Kidney capillary endothelial cell (primary cell): ENCODE data around the gene LAMB3.
A peak's percentile ranks its signal among the peaks of the same experiment; 100 is the strongest.

Experiments
- DNase-seq: peaks from one replicate; pipeline ENCODE4 v3.0.0-alpha.2; 2018; ENCODE audit warnings: low spot score

LAMB3 gene

DNA sequence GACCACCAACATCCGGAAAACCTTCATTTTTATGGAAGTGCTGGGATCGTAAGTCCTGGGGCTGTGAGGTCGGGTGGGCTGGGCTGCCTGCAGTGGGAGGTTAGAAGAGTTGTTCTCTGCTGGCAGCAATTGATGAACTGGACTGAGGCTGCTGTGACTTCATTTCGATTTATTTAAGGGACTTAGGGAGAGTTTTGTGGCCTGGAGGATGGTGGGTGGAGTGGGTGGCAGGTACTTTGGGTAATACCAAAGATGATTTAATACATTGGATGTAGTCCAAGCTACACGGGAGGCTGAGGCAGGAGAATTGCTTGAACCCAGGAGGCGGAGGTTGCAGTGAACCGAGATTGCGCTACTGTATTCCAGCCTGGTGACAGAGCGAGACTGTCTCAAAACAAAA, 57.2 kb downstream of the LAMB3 start:
- no peak for DNase-seq

DNA sequence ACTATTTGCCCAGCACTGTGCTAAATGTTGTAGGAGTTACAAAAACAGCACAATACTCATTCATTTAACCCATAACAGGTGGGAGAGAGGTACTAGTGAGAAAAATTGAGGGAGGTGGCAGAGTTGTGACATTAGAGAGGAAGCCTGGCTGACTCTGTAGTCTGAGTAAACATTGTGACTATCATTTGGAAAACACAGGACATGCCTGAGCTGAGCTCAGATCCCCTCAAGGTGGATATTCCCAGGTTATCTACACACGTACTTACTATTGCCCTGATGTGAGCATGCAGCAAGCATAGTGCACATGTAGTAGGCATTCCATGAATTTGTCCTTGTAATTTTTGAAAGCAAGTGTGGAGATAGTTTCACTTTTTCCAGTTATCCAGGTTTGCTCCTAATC, 57.8 kb downstream of the LAMB3 start:
- no peak for DNase-seq

DNA sequence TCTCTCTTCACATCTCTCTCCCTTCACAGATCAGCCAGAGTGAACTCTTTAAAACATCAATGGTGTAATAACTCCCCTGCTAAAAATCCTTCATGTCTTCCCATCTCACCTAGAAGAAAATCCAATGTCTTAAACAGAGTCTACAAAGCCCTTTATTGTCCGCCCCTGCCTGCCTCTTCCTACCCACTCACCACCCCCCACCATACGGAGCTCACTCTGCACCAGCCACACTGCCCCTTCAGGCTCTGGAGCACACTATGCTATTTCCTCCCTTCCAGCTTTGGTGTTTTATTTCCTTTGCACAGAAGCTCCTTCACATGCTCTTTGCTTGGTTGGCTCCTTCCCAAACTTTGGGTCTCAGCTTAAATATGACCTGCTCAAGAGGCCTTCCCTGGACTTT, 58.5 kb downstream of the LAMB3 start:
- no peak for DNase-seq

DNA sequence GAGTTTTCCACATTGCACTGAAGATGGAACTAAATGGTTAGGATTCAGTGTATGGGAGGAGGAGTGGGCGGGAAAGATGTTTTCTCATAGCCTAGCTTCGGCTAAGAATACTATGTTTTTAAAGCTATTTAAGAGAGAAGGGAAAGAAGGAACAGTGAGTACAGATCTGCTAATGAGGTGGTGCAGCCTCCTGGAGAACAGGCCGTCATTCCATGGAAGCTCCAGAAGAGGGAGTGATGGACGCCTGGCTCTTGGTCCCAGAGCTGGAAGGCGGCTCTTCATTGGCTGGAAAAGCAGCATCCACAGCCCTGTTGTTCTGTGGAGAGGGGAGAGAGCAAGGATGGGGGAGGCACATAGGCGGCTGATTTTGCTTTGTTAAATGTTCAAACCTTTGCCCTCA, 61.8 kb downstream of the LAMB3 start:
- DNase-seq: no peak

DNA sequence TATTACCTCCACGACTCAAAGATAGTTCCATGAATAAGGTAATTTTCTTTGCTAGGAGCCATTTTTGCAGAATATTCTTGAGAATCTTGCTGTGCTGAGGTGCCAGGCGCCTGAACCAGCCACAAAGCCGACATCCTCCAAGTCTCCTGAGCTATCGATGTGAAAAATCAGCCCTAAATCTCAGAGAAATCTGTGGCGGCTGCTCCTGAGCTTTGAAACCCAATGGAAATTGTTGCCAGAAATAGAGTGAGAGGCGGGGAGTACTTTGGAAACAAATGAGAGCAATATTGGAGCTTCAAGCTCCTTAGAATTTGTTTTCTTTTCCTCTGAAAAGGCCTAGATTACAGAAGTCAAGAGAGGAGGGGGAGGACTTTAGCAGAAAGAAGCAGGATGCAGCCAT, 62.4 kb downstream of the LAMB3 start:
- no peak for DNase-seq

DNA sequence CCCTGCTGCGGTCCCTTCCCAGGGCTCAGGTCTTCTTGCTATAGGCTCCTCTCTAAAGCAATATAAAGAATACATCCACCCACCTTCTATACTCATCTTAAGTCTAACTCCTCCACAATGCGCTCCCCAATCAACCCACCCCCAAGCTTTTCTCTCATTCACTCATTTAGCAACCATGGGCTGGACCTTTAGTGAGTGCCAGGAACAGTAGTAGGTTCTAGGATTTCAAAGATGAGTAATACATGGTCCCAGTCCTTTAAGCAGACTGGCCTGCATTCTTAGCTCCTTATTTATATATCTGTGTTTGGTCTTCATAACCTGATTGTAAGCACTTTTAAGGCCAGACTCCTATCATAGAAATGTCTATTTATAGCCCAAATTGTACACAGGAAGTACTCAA, 62.8 kb downstream of the LAMB3 start:
- DNase-seq: no peak

DNA sequence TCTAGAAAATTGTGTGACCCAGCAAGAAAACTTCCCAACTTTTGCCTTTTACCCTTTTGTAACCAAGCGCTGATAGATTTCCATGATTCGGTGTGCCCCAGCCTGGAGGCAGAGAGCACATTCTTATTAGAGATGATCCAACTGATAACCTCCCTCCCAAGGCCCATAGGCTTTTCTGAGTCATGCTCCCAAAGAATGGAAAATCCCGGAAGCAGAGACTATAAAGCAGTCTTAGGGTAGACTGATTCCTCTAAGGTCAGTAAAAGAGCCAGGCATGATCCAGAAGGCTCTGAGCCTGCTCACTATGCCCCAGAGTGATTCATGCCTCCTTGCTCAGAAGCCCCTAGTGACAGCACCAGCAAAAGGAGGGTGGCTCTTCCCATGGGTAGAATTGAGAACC, 64.4 kb downstream of the LAMB3 start:
- DNase-seq: peak; percentile 80

DNA sequence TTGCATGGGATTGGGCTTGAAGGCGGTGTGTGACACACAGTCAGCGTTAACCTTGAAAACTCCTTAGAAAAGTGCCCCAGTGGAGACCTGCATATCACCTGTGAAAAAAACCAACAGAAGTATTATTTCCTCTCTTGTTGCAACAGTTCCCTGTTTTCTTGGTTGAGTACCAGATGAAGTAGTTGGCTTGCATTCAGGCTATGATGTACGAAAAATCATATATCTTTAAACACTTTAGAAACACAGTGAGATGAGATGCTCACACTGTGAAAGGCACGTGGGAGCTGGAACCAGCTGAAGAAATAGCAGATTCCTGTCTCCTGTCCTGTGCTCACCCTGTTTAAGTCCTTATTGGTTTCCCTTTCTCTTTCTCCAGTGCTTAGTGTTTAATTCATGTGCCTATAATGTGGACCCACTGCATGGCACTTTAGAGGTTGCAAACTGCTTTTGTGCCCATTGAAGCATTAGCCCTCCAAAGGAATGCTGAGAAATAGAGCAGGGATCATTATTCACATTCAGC, 65.9 kb downstream of the LAMB3 start:
- no peak for DNase-seq

DNA sequence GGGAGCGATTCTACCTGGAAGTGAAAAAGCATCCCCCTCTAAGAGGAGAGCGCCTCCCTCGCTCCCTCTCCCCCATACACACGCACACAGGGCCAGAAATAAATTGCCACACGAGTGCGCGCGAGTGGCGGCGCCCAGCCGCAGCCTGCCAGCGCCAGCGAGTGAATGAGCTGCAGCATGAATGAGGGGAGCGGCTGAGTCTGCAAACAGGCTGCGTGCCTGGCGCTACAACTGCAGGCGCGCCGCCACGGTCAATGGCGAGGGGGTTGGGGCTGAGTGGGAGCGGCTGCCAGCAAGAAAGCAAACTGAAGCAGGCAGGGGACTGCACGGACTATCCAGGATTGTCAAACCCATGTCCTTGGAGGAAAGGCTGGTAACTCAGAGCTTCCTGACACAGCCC, 66.6 kb downstream of the LAMB3 start:
- no peak for DNase-seq

DNA sequence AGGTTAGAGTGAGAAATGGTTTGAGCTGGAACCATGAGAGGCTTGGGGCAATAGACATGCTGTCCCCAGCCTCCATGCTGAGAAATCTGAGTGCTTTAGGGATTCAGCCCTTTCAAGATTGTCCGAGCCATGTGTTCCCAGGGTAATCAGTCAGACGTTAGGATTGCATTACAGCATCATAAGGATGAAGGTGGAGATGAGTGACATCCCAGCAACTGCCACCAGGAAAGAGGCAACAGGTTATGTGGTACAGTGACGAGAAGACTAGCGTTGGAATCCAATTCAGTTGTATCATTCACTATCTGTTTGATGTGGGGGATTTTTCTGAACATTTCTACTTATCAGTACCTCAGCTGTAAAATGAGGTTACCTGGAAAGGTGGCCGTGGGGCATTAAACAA, 67.0 kb downstream of the LAMB3 start:
- no peak for DNase-seq

DNA sequence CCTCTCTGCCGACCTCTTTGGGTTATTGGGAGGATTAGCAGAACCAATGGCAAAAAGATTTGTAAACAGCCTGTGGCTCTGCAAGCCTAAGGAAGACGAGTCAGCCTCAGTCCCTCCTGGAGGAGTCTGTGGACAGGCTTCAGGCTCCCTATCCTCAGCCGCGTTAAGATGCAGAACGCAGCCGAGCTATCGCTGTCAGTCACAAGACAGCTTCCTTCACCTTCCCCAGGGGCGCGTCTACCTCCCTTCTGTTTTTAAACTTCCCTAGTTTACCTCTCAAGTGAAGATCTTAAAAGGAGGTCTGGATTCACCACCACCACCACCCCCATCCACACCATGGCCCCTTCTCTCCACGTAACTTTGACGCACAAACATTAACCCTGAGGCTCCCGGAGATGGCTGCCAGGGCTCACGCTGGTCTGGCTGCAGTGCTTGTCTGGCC, 68.0 kb downstream of the LAMB3 start:
- DNase-seq: no peak

DNA sequence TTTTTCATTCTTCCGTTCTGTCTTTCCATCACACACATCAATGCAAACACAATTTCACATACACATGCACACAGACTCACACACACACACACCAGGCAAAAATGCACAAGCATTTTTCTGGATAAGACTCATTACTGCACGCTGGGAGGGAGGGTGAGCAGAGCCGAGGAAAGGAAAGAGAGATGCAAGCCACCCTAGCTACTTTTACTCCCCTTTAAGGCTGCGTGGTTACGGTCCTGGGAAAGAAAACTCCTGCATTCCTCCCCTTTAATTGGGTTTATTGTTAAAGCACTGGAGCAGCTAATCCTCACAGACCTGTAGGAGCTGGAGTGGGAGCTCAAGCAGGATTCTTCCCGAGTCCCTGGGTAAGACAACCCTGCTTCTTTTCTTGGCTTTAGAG, 68.8 kb downstream of the LAMB3 start, which contains the start of gene CAMK1G:
Gene CAMK1G (plus strand): TSS at position 307 of the 400 bp plus-strand sequence. CDS start 11,270 bp downstream, outside the sequence.
- no peak for DNase-seq

DNA sequence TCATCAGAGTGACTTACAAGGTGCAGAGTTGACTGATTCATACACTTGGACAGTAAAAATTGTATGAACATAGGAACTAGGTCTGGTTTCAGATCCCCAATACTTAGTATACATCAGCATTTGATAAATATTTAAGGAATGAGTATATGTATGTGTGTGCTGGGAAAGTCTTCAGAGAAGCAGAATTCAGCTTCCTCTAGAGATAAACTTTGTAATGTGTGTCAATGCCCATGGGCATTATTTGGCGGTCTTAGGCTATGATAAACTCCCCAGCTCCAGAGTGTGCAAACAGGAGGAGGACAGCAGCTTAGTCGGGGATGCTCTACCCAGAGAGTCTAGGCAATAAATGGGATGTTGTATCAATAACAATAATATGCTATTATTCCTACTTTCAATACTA, 71.6 kb downstream of the LAMB3 start:
- no peak for DNase-seq

DNA sequence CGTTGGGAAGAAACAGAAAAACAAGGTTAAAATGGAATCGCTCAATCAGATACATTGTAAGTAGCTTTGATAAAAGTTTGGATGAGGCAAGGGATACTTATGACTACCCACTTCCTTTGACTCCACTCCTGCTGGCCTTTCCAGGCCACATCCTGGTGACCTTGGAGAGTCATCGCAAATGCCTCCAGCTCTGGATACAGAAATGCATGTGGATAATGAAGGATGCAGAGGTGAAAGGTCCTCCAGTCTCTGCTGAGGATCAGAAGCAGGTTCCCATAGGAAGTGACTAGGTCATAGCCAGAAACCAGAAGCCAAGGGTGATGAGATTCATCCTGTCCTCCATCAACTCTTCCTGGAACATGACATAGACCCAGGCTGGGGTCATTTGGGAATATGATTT, 74.9 kb downstream of the LAMB3 start:
- peak; percentile 87 for DNase-seq

DNA sequence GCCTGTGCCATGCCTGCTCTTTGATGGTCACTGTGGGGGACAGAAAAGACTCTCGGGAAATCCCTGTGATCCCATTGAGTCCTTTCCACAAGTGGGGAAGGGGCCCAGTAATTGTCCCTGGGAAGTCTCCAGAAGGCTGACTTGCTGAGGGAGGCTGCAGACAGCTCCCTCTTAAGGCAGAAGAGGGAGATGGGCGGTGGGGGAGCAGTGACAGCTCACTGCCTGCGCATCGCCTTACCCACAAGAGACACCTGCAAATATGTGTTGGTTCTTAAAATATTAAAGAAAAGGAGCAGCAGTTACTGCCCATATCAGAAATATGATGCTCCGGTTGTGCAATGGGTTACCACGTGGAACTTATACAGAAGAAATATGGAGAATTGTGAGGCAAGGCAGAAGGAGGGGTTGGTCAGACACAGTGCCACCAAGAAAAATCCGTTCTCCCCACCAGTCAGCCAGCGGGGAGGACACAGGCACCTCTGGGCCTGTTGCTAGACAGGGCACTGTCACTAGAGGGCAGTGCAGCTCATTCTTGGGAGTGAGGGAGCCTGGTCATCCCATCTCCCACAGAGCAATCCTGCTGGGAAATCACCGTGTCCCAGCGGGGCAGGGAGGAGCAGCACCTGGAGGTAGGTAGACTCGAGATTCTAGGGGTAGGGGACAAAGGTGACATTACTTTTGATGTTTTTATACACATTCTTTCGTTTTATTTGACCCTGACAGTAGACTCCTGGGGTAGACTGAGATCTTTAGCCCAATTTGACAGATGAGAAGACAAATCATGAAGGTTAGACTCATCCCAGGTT, 75.6 kb downstream of the LAMB3 start:
- DNase-seq: peak; percentile 88

DNA sequence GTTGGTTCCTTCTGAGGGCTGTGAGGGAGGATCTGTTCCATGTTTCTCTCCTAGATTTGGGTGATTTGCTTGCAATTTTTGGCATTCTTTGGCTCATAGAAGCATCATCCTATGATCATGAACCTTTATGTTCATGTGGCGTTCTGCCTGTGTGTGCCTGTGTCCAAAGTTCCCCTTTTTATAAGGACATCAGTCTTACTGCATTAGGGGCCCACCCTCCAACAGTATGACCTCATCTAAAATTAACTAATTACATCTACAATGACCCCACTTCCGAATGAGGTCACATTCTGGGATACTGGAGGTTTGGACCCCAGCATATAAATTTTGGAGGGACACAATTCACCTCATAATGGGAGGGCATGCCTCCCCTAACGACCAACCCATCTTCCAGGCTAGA, 81.5 kb downstream of the LAMB3 start:
- no peak for DNase-seq

DNA sequence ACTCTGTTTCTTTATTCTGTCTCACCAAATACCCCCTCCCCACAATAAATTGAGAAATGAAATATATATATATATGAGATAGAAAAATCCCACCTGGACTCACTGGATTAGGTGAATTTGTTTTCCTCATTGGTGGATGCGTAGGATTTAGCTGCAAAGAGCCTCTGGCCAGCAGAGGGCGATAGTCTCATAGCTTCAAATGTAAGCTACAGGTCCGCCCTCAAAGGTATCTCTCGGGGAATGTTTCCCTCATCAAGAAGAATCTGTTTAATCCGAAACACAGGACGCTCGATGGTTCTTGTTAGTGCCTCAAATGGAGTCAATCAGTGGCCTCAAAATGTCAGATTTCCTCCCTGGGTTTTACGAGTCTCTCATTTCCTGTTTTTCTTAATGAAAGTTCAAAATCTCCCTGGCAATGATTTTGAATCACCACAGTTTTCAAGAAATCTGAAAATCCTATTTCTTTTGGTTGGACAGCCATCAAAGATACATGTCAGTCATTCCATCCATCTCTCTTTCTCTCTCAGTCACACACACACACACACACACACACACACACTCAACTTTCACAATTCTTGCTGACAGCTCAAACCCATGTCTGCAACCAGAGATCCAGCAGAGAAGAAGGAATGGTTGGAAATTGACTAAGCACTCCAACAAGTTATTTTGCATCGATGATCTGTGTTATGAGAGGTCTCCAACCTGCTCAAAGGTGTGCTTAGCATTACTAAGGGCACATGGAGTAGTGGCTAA, 82.6 kb downstream of the LAMB3 start:
- DNase-seq: peak; percentile 63

DNA sequence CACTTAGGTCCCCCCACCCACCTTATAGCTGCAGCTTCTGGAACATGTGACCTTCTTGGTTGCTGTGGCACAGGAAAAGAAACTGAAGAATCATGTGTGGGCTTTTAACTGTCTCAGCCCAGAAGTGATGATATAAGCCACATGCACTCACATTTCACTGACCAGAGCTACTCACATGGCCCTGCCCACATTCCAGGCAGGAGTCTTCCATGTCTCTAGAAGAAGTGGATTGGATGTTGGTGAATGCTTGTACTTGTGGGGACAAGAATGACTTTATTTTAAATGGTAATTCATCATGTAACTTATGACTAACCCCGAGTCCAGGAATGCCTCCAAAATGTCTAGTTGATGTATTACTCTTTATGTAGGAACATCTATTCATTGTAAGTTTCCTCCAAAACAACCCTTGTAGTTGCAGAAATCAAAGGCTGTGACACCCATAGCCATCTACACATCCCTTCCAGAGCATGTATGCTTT, 84.5 kb downstream of the LAMB3 start:
- peak; percentile 33 for DNase-seq

DNA sequence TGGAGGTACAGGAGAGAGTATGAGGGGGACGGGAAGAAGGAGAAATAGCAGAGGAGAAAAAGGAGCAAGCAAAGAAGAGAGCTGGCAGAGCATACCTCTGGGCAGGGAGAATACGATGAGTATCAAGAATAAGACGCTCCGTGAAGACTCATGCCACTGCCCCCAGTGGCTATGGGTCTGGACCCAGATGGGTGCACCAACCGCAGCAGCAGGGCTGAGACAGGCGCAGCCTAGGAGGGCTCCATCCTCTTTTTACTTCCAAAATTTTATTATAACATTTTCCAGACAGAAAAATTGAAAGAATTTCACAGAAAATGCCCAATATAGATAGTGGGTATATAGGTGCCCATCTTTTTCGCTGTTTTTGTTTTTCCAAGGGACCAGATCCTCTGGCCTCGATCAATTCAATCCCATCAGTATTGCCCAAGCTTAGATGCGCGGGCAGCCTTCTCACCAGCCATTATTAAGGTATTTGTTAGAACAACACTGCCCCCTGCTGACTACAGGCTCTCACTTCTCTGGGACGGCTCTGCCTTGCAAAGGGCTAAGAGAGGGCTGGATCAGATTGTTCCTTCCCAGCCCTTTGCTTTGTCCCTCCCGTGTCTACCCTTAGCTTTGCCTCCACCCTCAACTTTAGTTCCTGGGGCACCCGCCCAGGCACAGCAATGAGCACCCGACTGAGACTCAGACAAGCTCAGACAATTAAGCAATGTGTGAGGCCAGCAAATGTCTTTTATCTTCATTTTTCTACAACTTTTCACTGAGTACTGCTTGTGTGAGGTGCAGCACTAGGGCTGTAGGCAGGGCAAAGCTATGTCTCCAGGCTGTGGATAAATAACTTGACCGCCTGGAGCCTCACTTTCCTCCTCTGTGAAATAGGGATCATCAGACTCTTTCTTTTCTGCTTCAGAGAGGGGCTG, 86.2 kb downstream of the LAMB3 start:
- peak; percentile 70 for DNase-seq
